HEK293T (cell line): ENCODE results near the gene BEND5.

ENCODE experiments used
- ARNT ChIP-seq: fragments of 450-650 bp; IDR thresholded peaks from 2 replicates; pipeline ENCODE4 v1.6.1; 2017; ENCODE audit warnings: mild to moderate bottlenecking
- BHLHE40 ChIP-seq: fragments of 450-650 bp; IDR thresholded peaks from 2 replicates; pipeline ENCODE4 v1.6.1; 2016; ENCODE audit warnings: mild to moderate bottlenecking, moderate library complexity, borderline replicate concordance
- ELF4 ChIP-seq: fragments of 450-650 bp; IDR thresholded peaks from 2 replicates; pipeline ENCODE4 v1.6.1; 2017; ENCODE audit warnings: antibody characterized with exemption
- FOXA1 ChIP-seq: fragments of 450-650 bp; IDR thresholded peaks from 2 replicates; pipeline ENCODE4 v1.6.1; 2016; ENCODE audit warnings: mild to moderate bottlenecking
- FOXK2 ChIP-seq: fragments of 450-650 bp; IDR thresholded peaks from 2 replicates; pipeline ENCODE4 v1.6.1; 2016; ENCODE audit warnings: mild to moderate bottlenecking
- FOXM1 ChIP-seq: fragments of 450-650 bp; IDR thresholded peaks from 2 replicates; pipeline ENCODE4 v1.6.1; 2017; ENCODE audit warnings: mild to moderate bottlenecking, borderline replicate concordance
- HDGF ChIP-seq: fragments of 450-650 bp; IDR thresholded peaks from 2 replicates; pipeline ENCODE4 v1.6.1; 2017; ENCODE audit warnings: antibody characterized with exemption, borderline replicate concordance
- L3MBTL2 ChIP-seq: fragments of 450-650 bp; conservative IDR thresholded peaks from 2 replicates; pipeline ENCODE4 v1.6.1; 2016; ENCODE audit warnings: mild to moderate bottlenecking
- NFRKB ChIP-seq: fragments of 450-650 bp; IDR thresholded peaks from 2 replicates; pipeline ENCODE4 v1.6.1; 2016; ENCODE audit warnings: mild to moderate bottlenecking, moderate library complexity
- PKNOX1 ChIP-seq: fragments of 450-650 bp; IDR thresholded peaks from 2 replicates; pipeline ENCODE4 v1.6.1; 2016
- SP1 ChIP-seq: fragments of 450-650 bp; IDR thresholded peaks from 2 replicates; pipeline ENCODE4 v1.6.1; 2017
- SUZ12 ChIP-seq: fragments of 450-650 bp; IDR thresholded peaks from 2 replicates; pipeline ENCODE4 v1.6.1; 2016; ENCODE audit warnings: mild to moderate bottlenecking
- ZNF384 ChIP-seq: fragments of 450-650 bp; IDR thresholded peaks from 2 replicates; pipeline ENCODE4 v1.6.1; 2016

DNA sequence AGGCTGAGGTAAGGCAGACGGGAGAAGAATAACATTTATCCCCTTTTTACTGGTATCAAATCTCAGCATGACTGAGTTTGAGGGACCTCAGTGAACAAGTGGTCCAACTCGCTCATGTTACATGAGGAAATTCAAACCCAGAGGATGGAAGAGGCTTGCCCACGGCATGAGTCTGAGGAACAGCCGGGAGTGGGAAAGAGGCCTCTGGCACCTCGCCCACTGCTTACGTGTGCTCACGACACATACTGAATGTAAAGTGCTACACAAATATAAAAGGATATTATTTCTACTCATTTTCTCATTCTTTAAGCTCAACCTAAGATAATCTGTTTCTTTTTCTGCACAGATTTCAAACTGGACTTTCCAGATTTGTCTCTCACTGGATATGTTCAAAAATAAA, 14.7 kb downstream of the BEND5 start:
- TF ChIP-seq BHLHE40 (no peak), FOXK2 (no peak), SP1 (no peak), L3MBTL2 (no peak), ELF4 (no peak), ZNF384 (no peak), SUZ12 (no peak), NFRKB (no peak), FOXM1 (no peak), FOXA1 (no peak), PKNOX1 (no peak), HDGF (no peak), ARNT (no peak)
